HepG2 (cell line): ENCODE results near the gene RGP1. TPM values are rescaled to one million over a fixed set of nuclear protein-coding genes. Genes with fewer than 3 reads are reported as not detected.

Experiments
- CTCF ChIP-seq: sonication (generic); formaldehyde crosslinking; IDR thresholded peaks from 2 replicates; pipeline ENCODE4 v1.5.0; 2020; ENCODE audit warnings: mild to moderate bottlenecking, missing genetic modification reagents, moderate library complexity
- LRRFIP1 ChIP-seq: sonication (generic); formaldehyde crosslinking; conservative IDR thresholded peaks from 2 replicates; pipeline ENCODE4 v1.4.0; 2020; ENCODE audit warnings: missing genetic modification reagents
- MAF1 ChIP-seq: sonication (generic); formaldehyde crosslinking; IDR thresholded peaks from 2 replicates; pipeline ENCODE4 v1.5.0; 2020; ENCODE audit warnings: missing genetic modification reagents, borderline replicate concordance
- PHF20 ChIP-seq: sonication (generic); formaldehyde crosslinking; IDR thresholded peaks from 2 replicates; pipeline ENCODE4 v1.5.0; 2020; ENCODE audit warnings: mild to moderate bottlenecking, missing genetic modification reagents
- SNAI1 ChIP-seq: sonication (generic); formaldehyde crosslinking; IDR thresholded peaks from 2 replicates; pipeline ENCODE4 v1.5.0; 2020; ENCODE audit warnings: mild to moderate bottlenecking, missing genetic modification reagents, borderline replicate concordance
- ZKSCAN5 ChIP-seq: sonication (generic); formaldehyde crosslinking; IDR thresholded peaks from 2 replicates; pipeline ENCODE4 v1.5.1; 2020; ENCODE audit warnings: mild to moderate bottlenecking, missing genetic modification reagents
- ZNF121 ChIP-seq: sonication (generic); formaldehyde crosslinking; IDR thresholded peaks from 2 replicates; pipeline ENCODE4 v1.5.0; 2020; ENCODE audit warnings: mild to moderate bottlenecking, missing genetic modification reagents
- ZNF530 ChIP-seq: sonication (generic); formaldehyde crosslinking; IDR thresholded peaks from 2 replicates; pipeline ENCODE4 v1.5.0; 2020; ENCODE audit warnings: low read depth, mild to moderate bottlenecking, missing genetic modification reagents
- polyA plus RNA-seq, 8 experiments: library from polyadenylated mRNA; depleted of rRNA in 3 of 8; stranded (reverse) in 7 of 8; unstranded in 1 of 8; fragments of >200 nt; fragmentation: Illumina TruSeq in 4 of 8; extraction: Trizol in 4 of 8; gene quantifications; 2 replicates each; pipeline versions ENCODE4 v1.2.1 to v1.2.3, GENCODE V29; 2011 to 2016; ENCODE audit warnings: low read depth in 4 of 8, missing spikeins in 1 of 8, mixed read lengths in 1 of 8; ENCODE audit not compliant: insufficient read depth in 1 of 8
- total RNA-seq, 5 experiments: library from RNA; depleted of rRNA; stranded (reverse); fragments of >200 nt; fragmentation: Illumina TruSeq; extraction: Trizol; gene quantifications; 2 replicates each; pipeline ENCODE4 v1.2.3, GENCODE V29; 2016; ENCODE audit warnings: low read depth in 1 of 5
- TF ChIP-seq, protein P1 (sequence below): sonication (generic); formaldehyde crosslinking; IDR thresholded peaks from 2 replicates; pipeline ENCODE4 v1.4.0; 2020; ENCODE audit warnings: missing genetic modification reagents
- TF ChIP-seq, protein P2 (sequence below), 2 experiments: sonication (generic) in 1 of 2; formaldehyde crosslinking in 1 of 2; IDR thresholded peaks; 2 replicates each; pipeline versions ENCODE4 v1.4.0 to v1.6.1; 2016 to 2020; ENCODE audit warnings: borderline replicate concordance in 1 of 2, low read depth in 1 of 2, mild to moderate bottlenecking in 1 of 2, missing genetic modification reagents in 1 of 2
- TF ChIP-seq, protein P3 (sequence below): sonication (generic); formaldehyde crosslinking; IDR thresholded peaks from 2 replicates; pipeline ENCODE4 v1.4.0; 2020; ENCODE audit warnings: missing genetic modification reagents, borderline replicate concordance
- TF ChIP-seq, protein P4 (sequence below): sonication (generic); IDR thresholded peaks from 2 replicates; pipeline ENCODE4 v1.6.1; 2016; ENCODE audit warnings: low read depth, borderline replicate concordance

RGP1 gene
- total and polyA plus RNA-seq, 2 of the 13 experiments (the other 11 are each of a cell fraction or from before 2014, with no cell fraction given), result 12.7 to 21.0 TPM

- TF ChIP-seq, protein P1, sequence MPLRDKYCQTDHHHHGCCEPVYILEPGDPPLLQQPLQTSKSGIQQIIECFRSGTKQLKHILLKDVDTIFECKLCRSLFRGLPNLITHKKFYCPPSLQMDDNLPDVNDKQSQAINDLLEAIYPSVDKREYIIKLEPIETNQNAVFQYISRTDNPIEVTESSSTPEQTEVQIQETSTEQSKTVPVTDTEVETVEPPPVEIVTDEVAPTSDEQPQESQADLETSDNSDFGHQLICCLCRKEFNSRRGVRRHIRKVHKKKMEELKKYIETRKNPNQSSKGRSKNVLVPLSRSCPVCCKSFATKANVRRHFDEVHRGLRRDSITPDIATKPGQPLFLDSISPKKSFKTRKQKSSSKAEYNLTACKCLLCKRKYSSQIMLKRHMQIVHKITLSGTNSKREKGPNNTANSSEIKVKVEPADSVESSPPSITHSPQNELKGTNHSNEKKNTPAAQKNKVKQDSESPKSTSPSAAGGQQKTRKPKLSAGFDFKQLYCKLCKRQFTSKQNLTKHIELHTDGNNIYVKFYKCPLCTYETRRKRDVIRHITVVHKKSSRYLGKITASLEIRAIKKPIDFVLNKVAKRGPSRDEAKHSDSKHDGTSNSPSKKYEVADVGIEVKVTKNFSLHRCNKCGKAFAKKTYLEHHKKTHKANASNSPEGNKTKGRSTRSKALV (CRISPR knock-in tag), result peak; percentile 92
- peak; percentile 89 for TF ChIP-seq PHF20 (CRISPR knock-in tag)
- TF ChIP-seq, protein P2, sequence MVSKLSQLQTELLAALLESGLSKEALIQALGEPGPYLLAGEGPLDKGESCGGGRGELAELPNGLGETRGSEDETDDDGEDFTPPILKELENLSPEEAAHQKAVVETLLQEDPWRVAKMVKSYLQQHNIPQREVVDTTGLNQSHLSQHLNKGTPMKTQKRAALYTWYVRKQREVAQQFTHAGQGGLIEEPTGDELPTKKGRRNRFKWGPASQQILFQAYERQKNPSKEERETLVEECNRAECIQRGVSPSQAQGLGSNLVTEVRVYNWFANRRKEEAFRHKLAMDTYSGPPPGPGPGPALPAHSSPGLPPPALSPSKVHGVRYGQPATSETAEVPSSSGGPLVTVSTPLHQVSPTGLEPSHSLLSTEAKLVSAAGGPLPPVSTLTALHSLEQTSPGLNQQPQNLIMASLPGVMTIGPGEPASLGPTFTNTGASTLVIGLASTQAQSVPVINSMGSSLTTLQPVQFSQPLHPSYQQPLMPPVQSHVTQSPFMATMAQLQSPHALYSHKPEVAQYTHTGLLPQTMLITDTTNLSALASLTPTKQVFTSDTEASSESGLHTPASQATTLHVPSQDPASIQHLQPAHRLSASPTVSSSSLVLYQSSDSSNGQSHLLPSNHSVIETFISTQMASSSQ (IDR thresholded peaks at IDR 0.05; ENCODE audit: low read depth), result peak; percentile 35; the same call in 1 of the 2 replicates
- TF ChIP-seq, protein P2 (CRISPR knock-in tag; IDR thresholded peaks at IDR 0.05; ENCODE audit: borderline replicate concordance), result no peak; the same call in 1 of the 2 replicates
- TF ChIP-seq, protein P3, sequence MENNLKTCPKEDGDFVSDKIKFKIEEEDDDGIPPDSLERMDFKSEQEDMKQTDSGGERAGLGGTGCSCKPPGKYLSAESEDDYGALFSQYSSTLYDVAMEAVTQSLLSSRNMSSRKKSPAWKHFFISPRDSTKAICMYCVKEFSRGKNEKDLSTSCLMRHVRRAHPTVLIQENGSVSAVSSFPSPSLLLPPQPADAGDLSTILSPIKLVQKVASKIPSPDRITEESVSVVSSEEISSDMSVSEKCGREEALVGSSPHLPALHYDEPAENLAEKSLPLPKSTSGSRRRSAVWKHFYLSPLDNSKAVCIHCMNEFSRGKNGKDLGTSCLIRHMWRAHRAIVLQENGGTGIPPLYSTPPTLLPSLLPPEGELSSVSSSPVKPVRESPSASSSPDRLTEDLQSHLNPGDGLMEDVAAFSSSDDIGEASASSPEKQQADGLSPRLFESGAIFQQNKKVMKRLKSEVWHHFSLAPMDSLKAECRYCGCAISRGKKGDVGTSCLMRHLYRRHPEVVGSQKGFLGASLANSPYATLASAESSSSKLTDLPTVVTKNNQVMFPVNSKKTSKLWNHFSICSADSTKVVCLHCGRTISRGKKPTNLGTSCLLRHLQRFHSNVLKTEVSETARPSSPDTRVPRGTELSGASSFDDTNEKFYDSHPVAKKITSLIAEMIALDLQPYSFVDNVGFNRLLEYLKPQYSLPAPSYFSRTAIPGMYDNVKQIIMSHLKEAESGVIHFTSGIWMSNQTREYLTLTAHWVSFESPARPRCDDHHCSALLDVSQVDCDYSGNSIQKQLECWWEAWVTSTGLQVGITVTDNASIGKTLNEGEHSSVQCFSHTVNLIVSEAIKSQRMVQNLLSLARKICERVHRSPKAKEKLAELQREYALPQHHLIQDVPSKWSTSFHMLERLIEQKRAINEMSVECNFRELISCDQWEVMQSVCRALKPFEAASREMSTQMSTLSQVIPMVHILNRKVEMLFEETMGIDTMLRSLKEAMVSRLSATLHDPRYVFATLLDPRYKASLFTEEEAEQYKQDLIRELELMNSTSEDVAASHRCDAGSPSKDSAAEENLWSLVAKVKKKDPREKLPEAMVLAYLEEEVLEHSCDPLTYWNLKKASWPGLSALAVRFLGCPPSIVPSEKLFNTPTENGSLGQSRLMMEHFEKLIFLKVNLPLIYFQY (CRISPR knock-in tag), result no peak
- TF ChIP-seq LRRFIP1 (CRISPR knock-in tag), result no peak
- TF ChIP-seq ZNF530 (CRISPR knock-in tag), result no peak
- TF ChIP-seq ZNF121 (CRISPR knock-in tag), result no peak
- peak; percentile 83 for TF ChIP-seq CTCF
- TF ChIP-seq ZKSCAN5 (CRISPR knock-in tag), result no peak
- TF ChIP-seq, protein P4, sequence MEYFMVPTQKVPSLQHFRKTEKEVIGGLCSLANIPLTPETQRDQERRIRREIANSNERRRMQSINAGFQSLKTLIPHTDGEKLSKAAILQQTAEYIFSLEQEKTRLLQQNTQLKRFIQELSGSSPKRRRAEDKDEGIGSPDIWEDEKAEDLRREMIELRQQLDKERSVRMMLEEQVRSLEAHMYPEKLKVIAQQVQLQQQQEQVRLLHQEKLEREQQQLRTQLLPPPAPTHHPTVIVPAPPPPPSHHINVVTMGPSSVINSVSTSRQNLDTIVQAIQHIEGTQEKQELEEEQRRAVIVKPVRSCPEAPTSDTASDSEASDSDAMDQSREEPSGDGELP, result no peak; the same call in 1 of the 2 replicates
- no peak for TF ChIP-seq SNAI1 (CRISPR knock-in tag)
- TF ChIP-seq MAF1 (CRISPR knock-in tag), result peak; percentile 70
Measured at GRCh38 chr9:35732185-35732799, 16.8 kb upstream of the RGP1 start, which contains the start of the genes CREB3 and TLN1 (continued).
